Caco-2 (cell line): ENCODE measurements around the gene THEM4. TPM values are rescaled to one million over a fixed set of nuclear protein-coding genes. Genes with fewer than 3 reads are reported as not detected.

ENCODE experiments used
- BruUV-seq: library from RNA; stranded (reverse); fragments of 400-500 nt; replicated peaks from 2 replicates; lab custom pipeline; 2021; lab: Mats Ljungman, UMichigan
- CTCF ChIA-PET: fragments of 300-600 bp; sonication (Branson Sonifier 250); formaldehyde crosslinking; loops from one replicate; lab custom pipeline; 2022; ENCODE audit warnings: antibody characterized with exemption; lab: Charles Lee
- POLR2A ChIA-PET: fragments of 300-600 bp; sonication (Branson Sonifier 250); formaldehyde crosslinking; loops from one replicate; lab custom pipeline; 2022; ENCODE audit warnings: antibody characterized with exemption; lab: Charles Lee
- DNase-seq, 2 experiments: peaks; one replicate each; pipeline versions ENCODE4 v3.0.0 to v3.0.0-alpha.2; 2020 to 2022
- H3K27me3 ChIP-seq: replicated peaks from 2 replicates; pipeline ENCODE4 v1.6.0; 2011; ENCODE audit warnings: low read length; ENCODE audit not compliant: control insufficient read depth, insufficient read depth
- H3K36me3 ChIP-seq: 2 replicates; pipeline ENCODE4 v1.5.1; 2011; ENCODE audit warnings: low read length; ENCODE audit not compliant: control insufficient read depth, insufficient read depth
- H3K4me1 ChIP-seq: fragments of 250-450 bp; sonication (Bioruptor Pico); 2 replicates; pipeline ENCODE4 v1.5.1; 2020; ENCODE audit warnings: mild to moderate bottlenecking
- H3K4me3 ChIP-seq: 2 replicates; pipeline ENCODE4 v1.5.1; 2011; ENCODE audit warnings: low read depth, mild to moderate bottlenecking, control low read depth, low read length
- H3K9me3 ChIP-seq: fragments of 250-450 bp; sonication (Bioruptor Pico); 2 replicates; pipeline ENCODE4 v1.5.1; 2020; ENCODE audit warnings: mild to moderate bottlenecking, moderate library complexity
- H3K27ac Mint-ChIP-seq: one replicate; pipeline ENCODE4 v1.8.0; 2022; ENCODE audit warnings: mixed read lengths; ENCODE audit not compliant: unreplicated experiment
- H3K27me3 Mint-ChIP-seq: one replicate; pipeline ENCODE4 v1.8.0; 2022; ENCODE audit warnings: mixed read lengths; ENCODE audit not compliant: insufficient read depth, unreplicated experiment
- H3K36me3 Mint-ChIP-seq: one replicate; pipeline ENCODE4 v1.8.0; 2022; ENCODE audit warnings: mild to moderate bottlenecking, mixed read lengths; ENCODE audit not compliant: insufficient read depth, unreplicated experiment
- H3K4me1 Mint-ChIP-seq: one replicate; pipeline ENCODE4 v1.8.0; 2022; ENCODE audit warnings: low read depth, mixed read lengths; ENCODE audit not compliant: unreplicated experiment
- H3K4me3 Mint-ChIP-seq: one replicate; pipeline ENCODE4 v1.8.0; 2022; ENCODE audit warnings: mild to moderate bottlenecking, moderate library complexity, mixed read lengths; ENCODE audit not compliant: unreplicated experiment
- H3K9me3 Mint-ChIP-seq: one replicate; pipeline ENCODE4 v1.8.0; 2022; ENCODE audit warnings: mixed read lengths; ENCODE audit not compliant: unreplicated experiment
- intact Hi-C: fragments of 100-400 bp; cut with micrococcal nuclease; formaldehyde crosslinking; loops from one replicate; pipeline ENCODE4 v1.10.0; 2022; ENCODE audit not compliant: unreplicated experiment
- total RNA-seq: library from RNA; stranded (reverse); gene quantifications from 2 replicates; pipeline ENCODE4 v1.2.3, GENCODE V29; 2022
- TF ChIP-seq, protein P1 (sequence below), 2 experiments: fragments of 200-600 bp in 1 of 2; IDR thresholded peaks; 1 replicate in 1 of 2; 2 replicates in 1 of 2; pipeline versions ENCODE4 v1.5.1 to v1.8.0; 2011 to 2022; ENCODE audit warnings: antibody characterized with exemption in 1 of 2, control low read depth in 1 of 2, inconsistent platforms in 1 of 2, low read depth in 1 of 2, low read length in 1 of 2, mild to moderate bottlenecking in 1 of 2, moderate library complexity in 1 of 2; ENCODE audit not compliant: insufficient read depth in 1 of 2, severe bottlenecking in 1 of 2, unreplicated experiment in 1 of 2

The THEM4 gene
- total RNA-seq, 1 experiment from 2014 or later, result 9.5 TPM

DNA sequence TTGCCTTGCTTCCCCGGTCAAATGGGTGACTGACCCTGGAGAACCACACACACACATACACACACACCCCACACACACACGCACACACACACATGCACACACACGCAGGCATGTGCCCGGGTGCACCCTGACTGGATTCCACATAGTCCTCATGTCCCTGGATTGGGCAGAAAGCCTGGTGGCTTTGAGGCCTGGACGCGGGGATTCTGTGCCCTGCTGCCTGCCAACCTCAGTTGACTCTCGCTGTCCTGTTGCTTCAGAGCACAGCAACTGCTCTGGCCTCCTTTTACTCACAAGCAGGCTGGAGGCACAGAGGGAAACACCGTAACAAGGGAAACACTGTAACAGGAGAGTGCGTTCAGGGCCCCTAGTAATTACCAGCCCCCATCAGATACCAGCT lies 84.1 kb downstream of the THEM4 start:
- Mint-ChIP-seq H3K9me3 (no peaks in the 10 kb centered on the region), H3K4me1 (peaks cover 12% of the 10 kb centered on the region), H3K4me3 (no peak overlapping the region), H3K36me3 (peaks cover 4% of the 10 kb centered on the region), H3K27me3 (no peaks in the 10 kb centered on the region), H3K27ac (no peak overlapping the region)
- DNase-seq, result no peak
- Histone ChIP-seq H3K4me3 (no peak overlapping the region), H3K4me1 (no peaks in the 10 kb centered on the region), H3K9me3 (no peaks in the 10 kb centered on the region), H3K36me3 (no peaks in the 10 kb centered on the region), H3K27me3 (no peaks in the 10 kb centered on the region; the same call in none of the 2 replicates)
- ChIA-PET POLR2A (no interaction called here), CTCF (no interaction called here)
- TF ChIP-seq, protein P1, sequence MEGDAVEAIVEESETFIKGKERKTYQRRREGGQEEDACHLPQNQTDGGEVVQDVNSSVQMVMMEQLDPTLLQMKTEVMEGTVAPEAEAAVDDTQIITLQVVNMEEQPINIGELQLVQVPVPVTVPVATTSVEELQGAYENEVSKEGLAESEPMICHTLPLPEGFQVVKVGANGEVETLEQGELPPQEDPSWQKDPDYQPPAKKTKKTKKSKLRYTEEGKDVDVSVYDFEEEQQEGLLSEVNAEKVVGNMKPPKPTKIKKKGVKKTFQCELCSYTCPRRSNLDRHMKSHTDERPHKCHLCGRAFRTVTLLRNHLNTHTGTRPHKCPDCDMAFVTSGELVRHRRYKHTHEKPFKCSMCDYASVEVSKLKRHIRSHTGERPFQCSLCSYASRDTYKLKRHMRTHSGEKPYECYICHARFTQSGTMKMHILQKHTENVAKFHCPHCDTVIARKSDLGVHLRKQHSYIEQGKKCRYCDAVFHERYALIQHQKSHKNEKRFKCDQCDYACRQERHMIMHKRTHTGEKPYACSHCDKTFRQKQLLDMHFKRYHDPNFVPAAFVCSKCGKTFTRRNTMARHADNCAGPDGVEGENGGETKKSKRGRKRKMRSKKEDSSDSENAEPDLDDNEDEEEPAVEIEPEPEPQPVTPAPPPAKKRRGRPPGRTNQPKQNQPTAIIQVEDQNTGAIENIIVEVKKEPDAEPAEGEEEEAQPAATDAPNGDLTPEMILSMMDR (IDR thresholded peaks at IDR 0.05; ENCODE audit: insufficient read depth in 1 of 2, low read depth in 1 of 2, low read length in 1 of 2, severe bottlenecking in 1 of 2, unreplicated experiment in 1 of 2), result no peak
- intact Hi-C loops, result no loop called here
- no TSS peak for BruUV-seq

Other genes with a start within 250 kb of the THEM4 start
- gene CELF3, start 192.7 kb downstream of the THEM4 start, total RNA-seq, result 0.27 and 1.1 TPM in 2 replicates
- gene RIIAD1, start 188.0 kb downstream of the THEM4 start, total RNA-seq, result 0.88 and 1.0 TPM in 2 replicates
- 122 and 131 TPM in 2 replicates for gene MRPL9, start 146.0 kb downstream of the THEM4 start, total RNA-seq
- gene TDRKH, start 119.0 kb downstream of the THEM4 start, total RNA-seq, result 12.6 and 15.0 TPM in 2 replicates
- not detected in 2 replicates for gene LINGO4, start 104.1 kb downstream of the THEM4 start, total RNA-seq
- not detected in 2 replicates for gene RORC, start 77.7 kb downstream of the THEM4 start, total RNA-seq
- gene C2CD4D, start 69.7 kb downstream of the THEM4 start, total RNA-seq, result 0.23 and 0.60 TPM in 2 replicates
- not detected in 2 replicates for gene THEM5, start 55.8 kb downstream of the THEM4 start, total RNA-seq
- gene S100A10, start 84.3 kb upstream of the THEM4 start, total RNA-seq, result 2,143 and 2,154 TPM in 2 replicates
- 364 and 408 TPM in 2 replicates for gene S100A11, start 127.5 kb upstream of the THEM4 start, total RNA-seq
- not detected in 2 replicates for gene TCHHL1, start 179.6 kb upstream of the THEM4 start, total RNA-seq
- 0.39 and 0.54 TPM in 2 replicates for gene TCHH, start 205.9 kb upstream of the THEM4 start, total RNA-seq
- not detected in 2 replicates for gene RPTN, start 249.7 kb upstream of the THEM4 start, total RNA-seq